Measurements from ENCODE around the gene FBXW11. TPM values are rescaled to one million over a fixed set of nuclear protein-coding genes. Genes with fewer than 3 reads are reported as not detected.

Gene FBXW11
- total and polyA plus RNA-seq, 4 donors: 7.6 to 87.5 (median 35.2) TPM

- no peak overlapping the region for H3K9ac ChIP-seq (ENCODE audit: insufficient read depth in 1 of 2, low read length in 2 of 2)
- no peak for TF ChIP-seq CTCF (IDR thresholded peaks at IDR 0.05; ENCODE audit: control extremely low read depth, extremely low read depth)
- DNase-seq: no peak
- no peaks in the 10 kb centered on the region for H3K27me3 ChIP-seq (ENCODE audit: control insufficient read depth in 3 of 3, insufficient read depth in 3 of 3, low read length in 2 of 3)
- no peak for ATAC-seq (ENCODE audit: insufficient read depth, low FRiP score)
- peaks cover 0 to 4% (median 0%) of the 10 kb centered on the region in 5 donors for H3K4me1 ChIP-seq (ENCODE audit: control insufficient read depth in 5 of 5, insufficient read depth in 5 of 5, low read length in 5 of 5)
- H3K4me3 ChIP-seq: no peak overlapping the region
- H3K27ac ChIP-seq (ENCODE audit: low read depth in 1 of 2, low read length in 1 of 2): no peak overlapping the region
- WGBS, 2 donors: 93 to 94% methylated on average over 2 of the region's 2 CpGs
- H3K9me3 ChIP-seq (ENCODE audit: control insufficient read depth in 4 of 4, insufficient read depth in 3 of 4, low read length in 3 of 4): peaks cover 0 to 3% (median 1%) of the 10 kb centered on the region in 4 donors
- H3K36me3 ChIP-seq (ENCODE audit: control insufficient read depth in 4 of 4, insufficient read depth in 4 of 4, low read length in 4 of 4): no peaks in the 10 kb centered on the region
Measured at GRCh38 chr5:171931163-171931562, 75.3 kb downstream of the FBXW11 start.

- WGBS, 2 donors: 89 to 94% methylated on average over 3 of the region's 3 CpGs
- no peak for ATAC-seq (ENCODE audit: insufficient read depth, low FRiP score)
- Histone ChIP-seq H3K36me3 (ENCODE audit: control insufficient read depth in 4 of 4, insufficient read depth in 4 of 4, low read length in 4 of 4) (no peaks in the 10 kb centered on the region), H3K27ac (ENCODE audit: low read depth in 1 of 2, low read length in 1 of 2) (no peak overlapping the region), H3K4me3 (no peak overlapping the region), H3K27me3 (ENCODE audit: control insufficient read depth in 3 of 3, insufficient read depth in 3 of 3, low read length in 2 of 3) (no peaks in the 10 kb centered on the region), H3K9me3 (ENCODE audit: control insufficient read depth in 4 of 4, insufficient read depth in 3 of 4, low read length in 3 of 4) (no peaks in the 10 kb centered on the region), H3K9ac (ENCODE audit: insufficient read depth in 1 of 2, low read length in 2 of 2) (no peak overlapping the region), H3K4me1 (ENCODE audit: control insufficient read depth in 5 of 5, insufficient read depth in 5 of 5, low read length in 5 of 5) (peaks cover 0 to 6% (median 0%) of the 10 kb centered on the region in 5 donors)
- no peak for TF ChIP-seq CTCF (IDR thresholded peaks at IDR 0.05; ENCODE audit: control extremely low read depth, extremely low read depth)
- DNase-seq: no peak
Measured at GRCh38 chr5:171927345-171927941, 79.0 kb downstream of the FBXW11 start.

GRCh38 chr5:171926311-171926710 is 80.1 kb downstream of the FBXW11 start:
- H3K4me3 ChIP-seq: no peak overlapping the region
- H3K27me3 ChIP-seq (ENCODE audit: control insufficient read depth in 3 of 3, insufficient read depth in 3 of 3, low read length in 2 of 3): no peaks in the 10 kb centered on the region
- H3K27ac ChIP-seq (ENCODE audit: low read depth in 1 of 2, low read length in 1 of 2): no peak overlapping the region
- ATAC-seq (ENCODE audit: insufficient read depth, low FRiP score) (no peak), DNase-seq (no peak)
- WGBS, 2 donors: 76 to 86% methylated on average over 8 of the region's 8 CpGs
- TF ChIP-seq CTCF (IDR thresholded peaks at IDR 0.05; ENCODE audit: control extremely low read depth, extremely low read depth): no peak
- H3K36me3 ChIP-seq (ENCODE audit: control insufficient read depth in 4 of 4, insufficient read depth in 4 of 4, low read length in 4 of 4): no peaks in the 10 kb centered on the region
- no peaks in the 10 kb centered on the region for H3K9me3 ChIP-seq (ENCODE audit: control insufficient read depth in 4 of 4, insufficient read depth in 3 of 4, low read length in 3 of 4)
- peaks cover 0 to 6% (median 0%) of the 10 kb centered on the region in 5 donors for H3K4me1 ChIP-seq (ENCODE audit: control insufficient read depth in 5 of 5, insufficient read depth in 5 of 5, low read length in 5 of 5)
- no peak overlapping the region for H3K9ac ChIP-seq (ENCODE audit: insufficient read depth in 1 of 2, low read length in 2 of 2)
